SW480 (cell line): ENCODE results near the gene XXYLT1.
"Not testable (repeated sequence)": the region's sequence is repeated elsewhere in the genome, so short reads cannot be mapped to it uniquely, and the experiment has no call there.

ENCODE experiments used
- DNase-seq: peaks from one replicate; pipeline ENCODE4 v3.0.0-alpha.2; 2016; ENCODE audit warnings: low spot score

Gene XXYLT1

GRCh38 chr3:195207731-195208130, 63.2 kb downstream of the XXYLT1 start:
- no peak for DNase-seq

GRCh38 chr3:195207056-195207455, 63.9 kb downstream of the XXYLT1 start:
- DNase-seq = no peak

- DNase-seq = no peak
These were observed 66.4 kb downstream of the XXYLT1 start for GRCh38 chr3:195204360-195205163.

- DNase-seq = no peak
These were observed 67.4 kb downstream of the XXYLT1 start for GRCh38 chr3:195203606-195204005.

- DNase-seq = no peak
These were observed 69.7 kb downstream of the XXYLT1 start for GRCh38 chr3:195201295-195201694.

- no peak for DNase-seq
These were observed 70.7 kb downstream of the XXYLT1 start for GRCh38 chr3:195200010-195200822.

GRCh38 chr3:195198426-195199346, 72.3 kb downstream of the XXYLT1 start:
- no peak for DNase-seq

GRCh38 chr3:195197765-195198425, 73.1 kb downstream of the XXYLT1 start:
- peak; percentile 28 for DNase-seq

- no peak for DNase-seq
These were observed 74.7 kb downstream of the XXYLT1 start for GRCh38 chr3:195196266-195196665.

GRCh38 chr3:195195321-195196209, 75.4 kb downstream of the XXYLT1 start:
- DNase-seq = peak; percentile 35

- no peak for DNase-seq
These were observed 76.3 kb downstream of the XXYLT1 start for GRCh38 chr3:195194559-195195206.

GRCh38 chr3:195191580-195191979, 79.4 kb downstream of the XXYLT1 start:
- no peak for DNase-seq

- no peak for DNase-seq
These were observed 81.1 kb downstream of the XXYLT1 start for GRCh38 chr3:195189821-195190220.

- no peak for DNase-seq
These were observed 82.5 kb downstream of the XXYLT1 start for GRCh38 chr3:195188426-195188927.

GRCh38 chr3:195187609-195188425, 83.1 kb downstream of the XXYLT1 start:
- DNase-seq = no peak

GRCh38 chr3:195186710-195187047, 84.3 kb downstream of the XXYLT1 start:
- DNase-seq = not testable (repeated sequence)

- DNase-seq = no peak
These were observed 84.8 kb downstream of the XXYLT1 start for GRCh38 chr3:195186041-195186709.

GRCh38 chr3:195185583-195185982, 85.4 kb downstream of the XXYLT1 start:
- DNase-seq = no peak
